GM18498 (cell line): ENCODE results near the gene P2RX5.
"Not testable (repeated sequence)": the region's sequence is repeated elsewhere in the genome, so short reads cannot be mapped to it uniquely, and the experiment has no call there.

Experiments
- ATAC-seq: cut with Tn5 transposase; IDR thresholded peaks from one replicate; pipeline ENCODE4 v1.9.1; 2021; ENCODE audit warnings: mild to moderate bottlenecking, moderate library complexity; ENCODE audit not compliant: unreplicated experiment

P2RX5 gene, protein sequence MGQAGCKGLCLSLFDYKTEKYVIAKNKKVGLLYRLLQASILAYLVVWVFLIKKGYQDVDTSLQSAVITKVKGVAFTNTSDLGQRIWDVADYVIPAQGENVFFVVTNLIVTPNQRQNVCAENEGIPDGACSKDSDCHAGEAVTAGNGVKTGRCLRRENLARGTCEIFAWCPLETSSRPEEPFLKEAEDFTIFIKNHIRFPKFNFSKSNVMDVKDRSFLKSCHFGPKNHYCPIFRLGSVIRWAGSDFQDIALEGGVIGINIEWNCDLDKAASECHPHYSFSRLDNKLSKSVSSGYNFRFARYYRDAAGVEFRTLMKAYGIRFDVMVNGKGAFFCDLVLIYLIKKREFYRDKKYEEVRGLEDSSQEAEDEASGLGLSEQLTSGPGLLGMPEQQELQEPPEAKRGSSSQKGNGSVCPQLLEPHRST

GRCh38 chr17:3695723-3696411 lies at the start of gene P2RX5:
Gene P2RX5 (minus strand): TSS chr17:3696155. CDS start chr17:3696005, 150 bp downstream.
- no peak for ATAC-seq

DNA sequence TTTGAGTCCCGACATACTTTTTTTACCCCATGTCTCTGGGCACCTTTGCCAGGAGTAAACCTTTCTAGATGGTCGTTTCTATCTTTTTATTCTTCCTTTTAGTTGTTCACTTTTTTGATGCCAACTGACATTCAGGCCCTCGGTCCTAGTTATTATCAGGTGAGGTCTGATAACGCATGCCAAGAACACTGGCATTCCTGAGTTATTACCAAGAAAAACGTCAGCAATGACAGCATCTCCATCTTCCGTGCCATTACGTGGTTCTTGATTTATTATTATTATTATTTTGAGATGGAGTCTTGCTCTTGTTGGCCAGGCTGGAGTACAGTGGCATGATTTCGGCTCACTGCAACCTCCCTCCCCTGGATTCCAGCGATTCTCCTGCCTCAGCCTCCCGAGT lies 49.1 kb upstream of the P2RX5 start:
- no peak for ATAC-seq

- ATAC-seq = no peak
Measured at GRCh38 chr17:3744014-3744413, 48.1 kb upstream of the P2RX5 start.

- no peak for ATAC-seq
Measured at GRCh38 chr17:3740611-3741073, 44.7 kb upstream of the P2RX5 start.

GRCh38 chr17:3739422-3740124 lies 43.6 kb upstream of the P2RX5 start:
- no peak for ATAC-seq

DNA sequence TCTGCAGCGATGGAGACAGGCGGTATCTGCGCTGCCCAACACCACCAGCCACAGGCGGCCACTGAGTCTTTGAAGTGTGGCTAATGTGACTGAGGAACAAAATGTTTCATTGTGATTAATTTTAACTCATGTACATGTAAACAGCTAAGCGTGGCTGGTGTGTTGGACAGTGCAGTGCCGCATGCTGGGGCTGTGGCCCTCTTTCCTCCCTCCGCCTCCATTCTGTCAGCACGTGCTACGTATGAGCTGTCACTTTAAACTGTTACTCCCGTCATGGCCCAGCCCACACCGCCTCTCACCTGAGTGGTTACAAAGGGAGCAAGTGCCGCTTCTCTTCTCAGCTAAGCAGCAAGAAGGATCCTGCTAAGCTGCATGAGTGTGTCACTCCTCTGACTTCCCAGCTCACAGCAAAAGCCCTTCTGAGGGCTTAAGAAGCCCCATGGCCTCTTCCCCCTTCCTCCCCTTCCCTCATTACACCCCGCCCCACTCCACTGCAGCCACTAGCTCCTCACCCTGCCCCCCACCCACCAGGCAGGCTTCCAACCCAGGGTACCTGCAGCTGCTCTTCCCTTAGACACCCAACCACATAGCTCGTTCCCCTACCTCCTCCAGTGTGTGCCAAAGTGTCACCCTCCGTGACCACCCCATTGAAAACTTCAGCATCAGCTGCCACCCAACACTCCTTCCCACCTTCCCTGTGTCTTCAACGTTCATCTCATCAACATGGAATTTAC lies 42.8 kb upstream of the P2RX5 start:
- ATAC-seq = no peak

GRCh38 chr17:3735515-3735914 lies 39.6 kb upstream of the P2RX5 start:
- ATAC-seq = no peak

- ATAC-seq = not testable (repeated sequence)
Measured at GRCh38 chr17:3734911-3735276, 38.9 kb upstream of the P2RX5 start.

DNA sequence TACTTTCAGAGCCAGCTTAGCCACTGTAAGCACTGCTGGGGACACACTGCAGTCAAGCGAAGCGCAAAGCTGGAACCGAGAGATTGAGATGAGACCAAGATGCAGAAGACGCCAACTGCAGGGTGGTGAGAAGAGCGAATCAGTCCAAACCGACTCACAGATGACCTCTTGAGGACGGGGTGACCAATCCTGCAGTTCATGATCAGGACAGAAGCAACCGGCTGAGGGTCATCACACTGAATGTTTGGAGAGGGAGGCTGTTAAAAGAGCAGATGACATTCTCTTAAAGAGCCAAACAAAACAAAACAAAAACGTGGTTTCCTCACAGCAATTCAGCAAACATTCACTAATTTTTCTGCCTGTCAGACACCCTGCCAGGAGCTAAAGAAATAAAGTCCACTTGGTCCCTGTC lies 36.3 kb upstream of the P2RX5 start:
- ATAC-seq = peak; percentile 73

DNA sequence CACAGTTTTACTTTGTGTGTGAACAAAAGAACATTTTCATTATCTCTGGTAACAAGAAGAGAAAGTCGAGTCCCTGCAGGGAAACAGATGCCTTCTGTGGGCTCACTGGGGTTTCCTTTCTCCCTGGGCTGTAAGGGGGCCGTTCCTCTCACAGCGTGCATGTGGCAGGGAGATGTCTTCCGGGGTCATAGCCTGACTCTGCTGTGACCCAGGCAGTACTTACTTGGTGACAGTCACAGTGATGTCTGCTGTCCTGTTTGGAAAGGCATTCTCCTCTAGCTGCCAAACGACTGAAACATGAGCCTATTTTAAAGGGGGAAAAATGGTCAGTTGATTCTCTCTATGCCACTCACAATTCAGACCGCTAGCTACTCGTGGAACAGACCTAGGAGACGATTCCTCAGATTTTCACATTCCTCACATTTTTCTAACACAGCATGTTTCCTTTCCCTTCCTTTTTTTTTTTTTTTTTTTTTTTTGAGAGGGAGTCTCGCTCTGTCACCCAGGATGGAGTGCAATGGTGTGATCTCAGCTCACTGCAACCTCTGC lies 35.0 kb upstream of the P2RX5 start:
- no peak for ATAC-seq

DNA sequence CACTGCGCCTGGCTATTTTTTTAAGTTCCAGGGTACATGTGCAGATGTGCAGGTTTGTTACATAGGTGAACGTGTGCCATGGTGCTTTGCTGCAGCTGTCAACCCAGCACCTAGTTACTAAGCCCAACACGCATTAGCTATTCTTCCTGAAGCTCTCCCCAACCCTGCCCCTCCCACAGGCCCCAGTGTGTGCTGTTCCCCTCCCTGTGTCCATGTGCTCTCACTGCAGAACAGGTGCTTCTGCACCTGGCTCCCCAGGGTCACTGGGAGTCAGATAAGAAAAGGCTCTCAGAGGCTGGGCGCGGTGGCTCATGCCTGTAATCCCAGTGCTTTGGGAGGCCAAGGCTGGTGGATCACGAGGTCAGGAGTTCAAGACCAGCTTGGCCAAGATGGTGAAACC lies 33.9 kb upstream of the P2RX5 start:
- no peak for ATAC-seq

GRCh38 chr17:3728099-3728498 lies 32.1 kb upstream of the P2RX5 start:
- not testable (repeated sequence) for ATAC-seq

GRCh38 chr17:3727041-3727440 lies 31.1 kb upstream of the P2RX5 start:
- ATAC-seq = no peak

- ATAC-seq = no peak
Measured at GRCh38 chr17:3724378-3725077, 28.6 kb upstream of the P2RX5 start.

DNA sequence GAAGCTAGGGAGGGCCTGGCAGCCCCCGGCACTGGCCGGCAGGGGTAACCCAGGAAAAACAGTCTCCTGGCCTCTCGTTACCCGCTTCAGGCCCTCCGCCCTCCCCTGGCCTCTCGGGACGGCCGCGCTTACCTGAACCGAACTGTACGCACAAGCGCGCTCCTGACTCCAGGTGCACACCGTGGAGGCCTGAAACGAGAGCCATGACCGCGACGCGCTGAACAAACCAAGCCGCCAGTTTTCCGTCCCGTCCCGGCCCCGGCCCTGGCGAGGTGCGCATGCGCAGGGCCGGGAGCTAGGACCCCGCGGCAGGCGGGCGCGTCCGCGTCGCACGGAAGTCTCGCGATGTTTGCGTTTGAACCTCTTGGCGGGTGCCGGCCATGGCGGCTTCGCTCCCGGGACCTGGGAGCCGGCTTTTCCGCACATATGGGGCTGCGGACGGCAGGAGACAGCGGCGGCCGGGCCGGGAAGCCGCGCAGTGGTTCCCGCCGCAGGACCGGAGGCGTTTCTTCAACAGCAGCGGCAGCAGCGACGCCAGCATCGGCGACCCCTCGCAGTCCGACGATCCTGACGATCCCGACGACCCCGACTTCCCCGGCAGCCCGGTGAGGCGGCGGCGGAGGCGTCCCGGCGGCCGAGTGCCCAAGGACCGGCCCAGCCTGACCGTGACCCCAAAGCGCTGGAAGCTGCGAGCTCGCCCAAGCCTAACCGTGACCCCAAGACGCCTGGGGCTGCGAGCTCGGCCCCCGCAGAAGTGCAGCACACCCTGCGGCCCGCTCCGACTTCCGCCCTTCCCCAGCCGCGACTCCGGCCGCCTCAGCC lies 27.8 kb upstream of the P2RX5 start, which contains the start of gene HASPIN:
TSS of gene HASPIN (plus strand) at position 348 of the 822 bp plus-strand sequence. CDS start at position 381, 33 bp downstream.
- peak; percentile 85 for ATAC-seq

- peak; percentile 3 for ATAC-seq
Measured at GRCh38 chr17:3723188-3723555, 27.2 kb upstream of the P2RX5 start.

DNA sequence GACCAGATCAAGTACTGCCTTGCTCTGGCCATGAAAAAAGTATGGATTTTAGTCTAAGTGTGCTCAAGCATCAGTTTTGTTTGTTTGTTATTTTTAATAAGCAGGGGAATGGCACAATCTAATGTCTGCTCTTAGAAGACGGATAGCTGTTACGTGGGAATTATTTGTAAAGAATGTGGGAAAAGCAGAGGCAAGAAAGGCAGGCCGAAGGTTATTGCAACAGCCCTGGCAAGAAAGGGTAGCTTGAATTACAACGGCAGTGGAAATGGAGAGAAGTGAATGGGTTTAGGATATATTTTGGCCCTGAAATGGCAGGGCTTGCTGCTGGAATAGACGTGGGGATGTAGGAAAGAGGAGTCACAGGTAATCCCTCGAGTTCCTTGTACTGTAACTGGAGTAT lies 26.8 kb upstream of the P2RX5 start:
- no peak for ATAC-seq

DNA sequence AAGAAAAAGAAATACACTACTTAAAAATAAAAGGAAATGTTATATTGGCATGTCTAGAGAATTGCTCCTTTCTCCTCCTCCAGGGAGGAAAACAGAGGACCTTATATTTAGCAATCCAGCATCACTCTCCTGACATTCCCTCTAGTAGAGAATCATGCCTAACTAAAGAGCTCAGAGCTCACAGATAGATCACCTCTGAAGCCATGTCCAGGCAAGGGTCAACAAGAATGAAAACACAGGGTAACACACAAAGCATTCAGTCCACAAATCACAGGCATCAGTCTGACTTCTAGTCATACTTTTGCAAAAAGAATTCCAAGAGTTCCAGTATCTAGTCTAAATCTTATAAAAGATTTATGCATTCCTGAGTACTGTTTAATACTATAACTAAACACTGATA lies 23.3 kb upstream of the P2RX5 start:
- no peak for ATAC-seq

GRCh38 chr17:3718201-3718600 lies 22.2 kb upstream of the P2RX5 start:
- ATAC-seq = no peak
